HG03378 (cell line): Measurements from ENCODE around the gene SNAPC5.
"Not testable (repeated sequence)": the region's sequence is repeated elsewhere in the genome, so short reads cannot be mapped to it uniquely, and the experiment has no call there.

Experiments used
- ATAC-seq: cut with Tn5 transposase; IDR thresholded peaks from one replicate; pipeline ENCODE4 v1.9.1; 2021; ENCODE audit warnings: mild to moderate bottlenecking, moderate library complexity; ENCODE audit not compliant: unreplicated experiment

SNAPC5 gene

DNA sequence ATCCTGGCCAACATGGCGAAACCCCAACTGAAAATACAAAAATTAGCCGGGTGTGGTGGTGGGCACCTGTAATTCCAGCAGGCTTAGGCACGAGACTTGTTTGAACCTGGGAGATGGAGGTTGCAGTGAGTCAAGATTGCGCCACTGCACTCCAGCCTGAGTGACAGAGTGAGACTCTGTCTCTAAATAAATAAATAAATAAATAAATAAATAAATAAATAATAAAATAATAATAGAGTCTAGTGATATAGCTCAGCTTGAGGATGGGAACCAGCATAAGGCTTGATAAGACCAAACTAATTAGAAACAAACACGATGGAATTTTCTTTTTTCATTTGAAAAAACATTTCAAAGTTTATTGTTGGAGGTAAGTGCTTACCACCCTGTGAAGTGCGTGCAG is 36.3 kb downstream of the SNAPC5 start:
- ATAC-seq = not testable (repeated sequence)

DNA sequence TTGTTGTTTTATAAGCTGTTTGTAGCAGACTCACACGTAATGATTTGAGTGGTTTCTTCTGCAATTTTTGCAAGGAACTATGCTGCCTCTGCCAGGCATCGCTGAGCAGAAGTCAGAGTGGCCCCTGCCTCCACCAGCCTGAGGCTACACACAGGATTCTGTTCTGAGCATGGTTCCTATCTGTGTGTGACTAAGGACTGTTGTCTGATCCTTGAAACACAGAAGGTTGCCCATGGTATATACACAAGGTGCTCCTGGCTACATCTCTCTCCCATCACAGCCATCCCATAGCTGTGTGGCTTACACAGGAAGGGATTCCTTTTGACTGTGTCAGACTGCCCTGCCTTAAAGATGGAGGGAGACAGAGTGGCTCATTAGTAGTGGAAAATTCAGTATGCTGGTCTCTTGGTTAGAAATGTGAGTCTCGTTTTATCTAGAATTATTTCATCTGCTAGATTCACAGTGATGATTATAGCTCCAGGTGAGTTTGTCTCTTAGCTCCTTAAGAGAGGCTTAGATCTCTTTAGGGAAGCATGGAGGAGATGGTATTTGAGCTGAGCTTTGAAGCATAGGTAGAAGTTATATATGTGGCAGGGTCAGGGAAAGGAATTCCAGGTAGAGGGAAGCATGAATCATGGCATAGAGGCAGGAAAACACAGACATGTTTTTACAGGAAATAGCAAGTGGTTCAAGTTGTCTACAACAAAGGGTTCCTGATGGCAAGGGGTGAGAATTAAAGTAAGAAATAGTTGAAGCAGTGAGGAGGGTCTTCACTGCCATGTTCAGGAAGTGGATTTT is 37.5 kb downstream of the SNAPC5 start:
- no peak for ATAC-seq

DNA sequence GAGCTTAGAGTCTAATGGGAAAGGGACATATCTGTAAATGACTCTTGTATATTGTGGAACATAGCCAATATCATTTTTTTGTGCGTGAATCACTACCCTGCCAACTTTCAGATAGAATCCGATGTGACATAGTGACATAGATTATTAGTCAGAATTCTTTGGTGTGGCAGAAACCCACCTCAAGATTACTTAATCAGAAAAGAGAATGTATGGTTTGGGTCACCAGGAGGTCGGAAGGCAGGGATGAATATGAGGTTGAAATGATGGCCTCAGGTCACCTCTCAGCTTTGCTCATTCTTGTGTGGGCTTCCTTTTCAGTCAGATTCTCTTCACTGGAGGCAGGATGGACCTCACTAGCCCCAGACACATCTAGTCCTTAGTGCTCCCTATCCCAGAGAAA is 41.4 kb downstream of the SNAPC5 start:
- no peak for ATAC-seq

DNA sequence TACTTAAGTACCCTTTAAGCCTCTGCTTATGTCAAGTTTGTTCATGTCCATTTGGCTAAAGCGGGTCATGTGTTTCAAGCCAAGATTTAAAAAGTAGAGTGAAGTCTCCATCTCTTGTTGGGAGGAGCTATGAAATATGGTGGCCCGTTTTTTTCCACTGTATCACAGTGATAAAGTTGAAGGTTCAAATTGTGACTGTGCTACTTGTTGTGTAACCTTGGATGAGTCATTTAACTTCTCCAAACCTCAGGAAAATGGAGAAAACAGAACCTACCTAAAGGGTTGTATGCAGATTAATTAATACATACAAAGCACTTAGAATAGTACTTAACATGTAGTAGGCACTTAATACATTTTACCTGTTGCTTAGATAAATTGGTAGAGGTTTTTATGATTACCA is 43.4 kb downstream of the SNAPC5 start:
- ATAC-seq = no peak

DNA sequence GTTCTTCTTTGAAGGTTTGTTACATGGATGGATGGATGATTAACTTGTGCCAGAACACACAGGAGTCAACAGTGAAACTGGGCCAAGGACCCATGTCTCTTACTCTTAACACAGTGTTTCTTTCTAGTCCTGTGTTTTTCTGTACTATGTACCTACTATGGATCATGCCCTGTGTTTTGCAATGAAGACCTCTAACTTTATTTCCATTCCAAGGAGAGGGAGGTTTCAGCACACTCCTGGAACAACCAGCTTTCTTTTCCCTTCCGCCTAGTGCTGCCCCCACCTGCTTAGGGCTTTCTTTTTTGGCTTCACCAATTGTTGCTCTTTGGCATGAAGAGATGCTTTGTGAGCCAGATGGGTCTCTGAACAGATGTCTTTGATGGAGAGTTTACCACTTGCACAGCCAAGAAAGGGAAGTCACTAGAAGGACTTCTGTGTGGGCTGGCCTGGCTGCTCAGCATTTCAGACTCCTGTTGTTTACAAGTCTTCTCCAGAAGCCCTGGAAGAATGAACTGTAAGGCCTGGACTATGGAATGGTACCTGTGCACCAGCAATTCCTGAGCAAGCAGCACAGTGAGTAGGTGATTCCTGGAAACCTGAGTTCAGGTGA is 44.5 kb downstream of the SNAPC5 start:
- ATAC-seq = no peak

DNA sequence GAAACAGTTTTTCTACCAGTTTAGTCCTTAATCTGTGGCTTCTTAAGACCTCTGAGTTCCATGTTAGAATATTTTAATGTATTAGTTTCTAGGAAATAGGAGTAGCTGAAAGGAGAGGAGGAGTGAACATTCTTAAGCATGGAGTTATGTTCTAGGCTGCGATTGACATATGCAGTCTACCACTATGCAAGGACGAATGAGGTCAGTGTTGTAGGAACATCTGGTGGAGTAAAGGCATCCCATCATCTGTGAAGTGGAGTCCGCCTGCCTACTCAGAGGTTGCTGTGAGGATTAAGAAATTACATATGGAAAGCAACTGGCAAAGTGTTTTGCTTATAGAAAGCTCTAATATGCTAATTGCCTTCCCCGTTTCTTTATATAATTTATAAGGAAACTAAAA is 45.1 kb downstream of the SNAPC5 start:
- ATAC-seq = no peak
